ENCODE data around the gene TXLNG.

DNA sequence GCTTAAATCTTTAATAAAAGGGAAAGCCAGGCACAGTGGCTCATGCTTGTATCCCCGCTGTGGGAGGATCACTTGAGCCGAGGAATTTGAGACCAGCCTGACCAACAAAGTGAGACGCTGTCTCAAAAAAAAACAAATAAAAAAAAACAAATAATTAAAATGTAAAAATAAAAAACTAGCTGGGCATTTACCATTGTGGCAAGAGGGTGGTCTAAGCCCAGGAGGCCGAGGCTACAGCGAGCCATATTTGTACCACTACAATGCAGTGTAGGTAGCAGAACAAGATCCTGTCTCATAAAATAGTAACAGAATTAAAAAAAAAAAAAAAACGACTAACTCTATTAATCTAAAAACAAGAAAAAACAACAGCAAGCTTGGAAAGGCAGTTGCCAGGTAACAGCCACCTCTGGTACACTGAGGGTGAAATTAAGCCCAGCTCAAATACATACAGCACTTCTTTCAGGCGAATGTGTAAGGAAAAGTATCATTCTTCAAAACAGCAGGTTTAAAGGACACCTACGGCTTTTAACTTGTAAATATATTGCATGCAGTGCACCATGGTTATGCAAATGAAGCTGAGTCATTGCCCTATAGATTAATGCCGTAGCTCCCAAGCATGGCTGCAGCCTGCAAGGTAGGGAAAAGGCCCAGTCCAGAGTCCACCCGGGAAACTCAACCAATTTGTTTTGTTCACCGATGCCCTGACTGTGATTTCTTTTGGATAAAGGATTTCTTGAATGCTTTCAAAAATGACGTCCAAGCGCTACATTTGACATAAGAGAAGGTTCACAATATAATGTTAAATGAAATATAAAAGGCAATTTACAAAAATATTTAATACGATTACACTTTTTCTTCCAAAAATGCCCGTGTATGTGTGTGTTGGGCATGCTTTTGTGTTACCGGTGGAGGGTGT lies 14.5 kb upstream of the TXLNG start:
- TF ChIP-seq, protein P1, sequence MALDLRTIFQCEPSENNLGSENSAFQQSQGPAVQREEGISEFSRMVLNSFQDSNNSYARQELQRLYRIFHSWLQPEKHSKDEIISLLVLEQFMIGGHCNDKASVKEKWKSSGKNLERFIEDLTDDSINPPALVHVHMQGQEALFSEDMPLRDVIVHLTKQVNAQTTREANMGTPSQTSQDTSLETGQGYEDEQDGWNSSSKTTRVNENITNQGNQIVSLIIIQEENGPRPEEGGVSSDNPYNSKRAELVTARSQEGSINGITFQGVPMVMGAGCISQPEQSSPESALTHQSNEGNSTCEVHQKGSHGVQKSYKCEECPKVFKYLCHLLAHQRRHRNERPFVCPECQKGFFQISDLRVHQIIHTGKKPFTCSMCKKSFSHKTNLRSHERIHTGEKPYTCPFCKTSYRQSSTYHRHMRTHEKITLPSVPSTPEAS (tag by site-specific recombination; IDR thresholded peaks at IDR 0.05) = no peak
- peak; percentile 57; the same call in 1 of the 2 replicates for TF ChIP-seq ZBTB8A (tag by site-specific recombination; IDR thresholded peaks at IDR 0.05)
- TF ChIP-seq ZNF184 (tag by site-specific recombination; IDR thresholded peaks at IDR 0.05) = no peak
- TF ChIP-seq, protein P2, sequence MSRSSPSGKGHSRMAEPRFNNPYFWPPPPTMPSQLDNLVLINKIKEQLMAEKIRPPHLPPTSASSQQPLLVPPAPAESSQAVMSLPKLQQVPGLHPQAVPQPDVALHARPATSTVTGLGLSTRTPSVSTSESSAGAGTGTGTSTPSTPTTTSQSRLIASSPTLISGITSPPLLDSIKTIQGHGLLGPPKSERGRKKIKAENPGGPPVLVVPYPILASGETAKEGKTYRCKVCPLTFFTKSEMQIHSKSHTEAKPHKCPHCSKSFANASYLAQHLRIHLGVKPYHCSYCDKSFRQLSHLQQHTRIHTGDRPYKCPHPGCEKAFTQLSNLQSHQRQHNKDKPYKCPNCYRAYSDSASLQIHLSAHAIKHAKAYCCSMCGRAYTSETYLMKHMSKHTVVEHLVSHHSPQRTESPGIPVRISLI (tag by site-specific recombination; IDR thresholded peaks at IDR 0.05) = peak; percentile 99
- no peak for TF ChIP-seq TCF7L2 (IDR thresholded peaks at IDR 0.05; ENCODE audit: borderline replicate concordance, low read depth, low read length)
- no peak for TF ChIP-seq TRIM28 (IDR thresholded peaks at IDR 0.05; ENCODE audit: borderline replicate concordance, low read length)
- TF ChIP-seq, protein P3, sequence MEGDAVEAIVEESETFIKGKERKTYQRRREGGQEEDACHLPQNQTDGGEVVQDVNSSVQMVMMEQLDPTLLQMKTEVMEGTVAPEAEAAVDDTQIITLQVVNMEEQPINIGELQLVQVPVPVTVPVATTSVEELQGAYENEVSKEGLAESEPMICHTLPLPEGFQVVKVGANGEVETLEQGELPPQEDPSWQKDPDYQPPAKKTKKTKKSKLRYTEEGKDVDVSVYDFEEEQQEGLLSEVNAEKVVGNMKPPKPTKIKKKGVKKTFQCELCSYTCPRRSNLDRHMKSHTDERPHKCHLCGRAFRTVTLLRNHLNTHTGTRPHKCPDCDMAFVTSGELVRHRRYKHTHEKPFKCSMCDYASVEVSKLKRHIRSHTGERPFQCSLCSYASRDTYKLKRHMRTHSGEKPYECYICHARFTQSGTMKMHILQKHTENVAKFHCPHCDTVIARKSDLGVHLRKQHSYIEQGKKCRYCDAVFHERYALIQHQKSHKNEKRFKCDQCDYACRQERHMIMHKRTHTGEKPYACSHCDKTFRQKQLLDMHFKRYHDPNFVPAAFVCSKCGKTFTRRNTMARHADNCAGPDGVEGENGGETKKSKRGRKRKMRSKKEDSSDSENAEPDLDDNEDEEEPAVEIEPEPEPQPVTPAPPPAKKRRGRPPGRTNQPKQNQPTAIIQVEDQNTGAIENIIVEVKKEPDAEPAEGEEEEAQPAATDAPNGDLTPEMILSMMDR (tag by site-specific recombination; IDR thresholded peaks at IDR 0.05) = no peak
- no peak for TF ChIP-seq ZBTB20 (tag by site-specific recombination; IDR thresholded peaks at IDR 0.05)
- TF ChIP-seq, protein P4, sequence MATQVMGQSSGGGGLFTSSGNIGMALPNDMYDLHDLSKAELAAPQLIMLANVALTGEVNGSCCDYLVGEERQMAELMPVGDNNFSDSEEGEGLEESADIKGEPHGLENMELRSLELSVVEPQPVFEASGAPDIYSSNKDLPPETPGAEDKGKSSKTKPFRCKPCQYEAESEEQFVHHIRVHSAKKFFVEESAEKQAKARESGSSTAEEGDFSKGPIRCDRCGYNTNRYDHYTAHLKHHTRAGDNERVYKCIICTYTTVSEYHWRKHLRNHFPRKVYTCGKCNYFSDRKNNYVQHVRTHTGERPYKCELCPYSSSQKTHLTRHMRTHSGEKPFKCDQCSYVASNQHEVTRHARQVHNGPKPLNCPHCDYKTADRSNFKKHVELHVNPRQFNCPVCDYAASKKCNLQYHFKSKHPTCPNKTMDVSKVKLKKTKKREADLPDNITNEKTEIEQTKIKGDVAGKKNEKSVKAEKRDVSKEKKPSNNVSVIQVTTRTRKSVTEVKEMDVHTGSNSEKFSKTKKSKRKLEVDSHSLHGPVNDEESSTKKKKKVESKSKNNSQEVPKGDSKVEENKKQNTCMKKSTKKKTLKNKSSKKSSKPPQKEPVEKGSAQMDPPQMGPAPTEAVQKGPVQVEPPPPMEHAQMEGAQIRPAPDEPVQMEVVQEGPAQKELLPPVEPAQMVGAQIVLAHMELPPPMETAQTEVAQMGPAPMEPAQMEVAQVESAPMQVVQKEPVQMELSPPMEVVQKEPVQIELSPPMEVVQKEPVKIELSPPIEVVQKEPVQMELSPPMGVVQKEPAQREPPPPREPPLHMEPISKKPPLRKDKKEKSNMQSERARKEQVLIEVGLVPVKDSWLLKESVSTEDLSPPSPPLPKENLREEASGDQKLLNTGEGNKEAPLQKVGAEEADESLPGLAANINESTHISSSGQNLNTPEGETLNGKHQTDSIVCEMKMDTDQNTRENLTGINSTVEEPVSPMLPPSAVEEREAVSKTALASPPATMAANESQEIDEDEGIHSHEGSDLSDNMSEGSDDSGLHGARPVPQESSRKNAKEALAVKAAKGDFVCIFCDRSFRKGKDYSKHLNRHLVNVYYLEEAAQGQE (tag by site-specific recombination; IDR thresholded peaks at IDR 0.05) = peak; percentile 22; the same call in 1 of the 2 replicates
